HG02678 (cell line): Measurements from ENCODE around the gene ZNF304.
"Not testable (repeated sequence)": the region's sequence is repeated elsewhere in the genome, so short reads cannot be mapped to it uniquely, and the experiment has no call there.

ENCODE experiments used
- ATAC-seq: cut with Tn5 transposase; IDR thresholded peaks from one replicate; pipeline ENCODE4 v1.9.1; 2021; ENCODE audit warnings: mild to moderate bottlenecking, moderate library complexity; ENCODE audit not compliant: unreplicated experiment

The ZNF304 gene

DNA sequence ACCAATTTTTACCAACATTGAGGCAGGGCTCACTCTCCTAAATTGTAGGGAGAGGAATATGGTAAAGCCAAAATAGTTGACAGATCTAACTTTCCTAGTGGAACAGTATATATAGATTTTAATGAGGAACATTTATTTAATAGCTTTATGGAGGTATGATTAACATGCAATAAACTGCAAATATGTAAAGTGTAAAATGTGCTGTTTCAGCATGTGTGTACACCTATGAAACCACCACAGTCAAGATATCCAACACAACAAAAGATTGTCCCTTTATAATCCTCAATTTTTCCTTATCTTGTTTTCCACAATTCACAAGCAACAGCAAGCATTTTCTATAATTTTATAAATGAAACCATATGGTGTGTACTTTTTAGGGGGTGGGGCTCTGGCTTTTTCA is 8.2 kb downstream of the ZNF304 start:
- ATAC-seq: no peak

GRCh38 chr19:57362419-57362818 is 11.3 kb downstream of the ZNF304 start:
- ATAC-seq: no peak

DNA sequence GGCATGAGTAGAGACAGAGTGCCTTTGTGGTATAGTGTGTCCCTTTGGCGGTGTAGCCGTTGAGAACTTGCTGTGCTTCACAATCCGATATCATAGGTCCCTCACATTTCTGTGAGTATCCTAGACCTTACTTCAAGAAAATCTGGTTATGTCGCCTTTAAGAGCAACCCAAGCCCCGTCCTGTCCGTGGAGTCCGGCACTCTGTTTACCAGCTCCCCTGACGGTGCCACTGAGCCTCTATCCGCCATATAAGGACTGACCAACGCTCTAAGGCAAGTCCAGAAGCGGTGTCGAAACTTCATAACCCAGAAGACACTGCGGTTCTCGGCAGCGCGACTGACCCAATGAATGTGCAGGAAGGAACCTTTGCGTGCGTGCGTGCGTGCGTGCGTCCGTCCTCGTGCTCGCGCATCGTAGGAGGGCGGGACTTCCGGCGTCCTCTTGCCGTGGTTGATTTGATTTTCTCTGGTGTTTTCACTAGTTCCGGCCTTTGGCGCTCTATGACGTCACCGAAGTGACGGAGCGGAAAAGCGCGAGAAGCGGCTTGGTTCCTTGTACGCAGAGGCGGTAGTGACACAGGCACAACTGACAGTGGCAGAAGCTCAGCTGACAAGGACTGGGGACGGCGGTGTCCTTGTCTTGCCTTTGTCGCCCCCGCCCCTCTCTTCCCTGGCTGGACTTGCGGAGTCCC is 12.1 kb downstream of the ZNF304 start, which contains the start of the genes TRAPPC2B and ZNF547:
Gene TRAPPC2B (plus strand): TSS at position 555 of the 691 bp plus-strand sequence. CDS start 1,283 bp downstream, outside the sequence.
Gene ZNF547 (plus strand): TSS at position 555 of the 691 bp plus-strand sequence. CDS start 5,005 bp downstream, outside the sequence.
- ATAC-seq: peak; percentile 96

GRCh38 chr19:57363688-57364181 is 12.7 kb downstream of the ZNF304 start:
- no peak for ATAC-seq

- ATAC-seq: no peak
These were observed 15.7 kb downstream of the ZNF304 start for GRCh38 chr19:57366776-57367175.

- no peak for ATAC-seq
These were observed 23.1 kb downstream of the ZNF304 start for GRCh38 chr19:57374179-57374578.

DNA sequence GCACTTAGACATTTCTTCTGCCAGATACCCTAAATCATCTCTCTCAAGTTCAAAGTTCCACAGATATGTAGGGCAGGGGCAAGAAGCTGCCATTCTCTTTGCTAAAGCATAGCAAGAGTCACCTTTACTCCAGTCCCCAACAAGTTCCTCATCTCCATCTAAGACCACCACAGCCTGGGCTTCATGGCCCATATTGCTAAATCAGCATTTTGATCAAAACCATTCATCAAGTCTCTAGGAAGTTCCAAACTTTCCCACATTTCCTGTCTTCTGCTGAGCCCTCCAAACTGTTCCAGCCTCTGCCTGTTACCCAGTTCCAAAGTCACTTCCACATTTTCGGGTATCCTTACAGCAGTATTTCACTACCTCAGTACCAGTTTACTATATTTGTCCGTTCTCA is 23.6 kb downstream of the ZNF304 start:
- not testable (repeated sequence) for ATAC-seq

- ATAC-seq: no peak
These were observed 25.1 kb downstream of the ZNF304 start for GRCh38 chr19:57376151-57376550.

GRCh38 chr19:57377498-57378146 is 26.6 kb downstream of the ZNF304 start:
- no peak for ATAC-seq

DNA sequence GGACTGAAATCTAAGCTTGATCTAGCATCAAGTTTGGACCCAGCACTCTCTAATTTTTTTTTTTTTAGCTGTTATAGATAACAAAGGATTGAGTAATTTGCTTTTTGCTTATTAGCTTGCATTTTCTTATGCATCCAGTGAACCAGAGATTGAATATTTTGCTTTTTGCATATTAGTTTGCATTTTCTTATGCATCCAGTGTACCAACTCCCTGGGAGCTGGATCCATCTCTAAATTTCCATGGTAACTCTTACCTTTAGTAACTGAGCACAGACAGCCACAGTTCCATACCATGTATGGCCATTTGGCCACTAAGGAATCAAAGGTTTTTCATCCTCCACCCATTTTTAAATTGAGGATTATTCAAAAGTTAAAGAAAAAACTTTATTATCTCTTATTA is 29.9 kb downstream of the ZNF304 start:
- ATAC-seq: no peak

GRCh38 chr19:57382806-57383488 is 31.9 kb downstream of the ZNF304 start:
- ATAC-seq: no peak

DNA sequence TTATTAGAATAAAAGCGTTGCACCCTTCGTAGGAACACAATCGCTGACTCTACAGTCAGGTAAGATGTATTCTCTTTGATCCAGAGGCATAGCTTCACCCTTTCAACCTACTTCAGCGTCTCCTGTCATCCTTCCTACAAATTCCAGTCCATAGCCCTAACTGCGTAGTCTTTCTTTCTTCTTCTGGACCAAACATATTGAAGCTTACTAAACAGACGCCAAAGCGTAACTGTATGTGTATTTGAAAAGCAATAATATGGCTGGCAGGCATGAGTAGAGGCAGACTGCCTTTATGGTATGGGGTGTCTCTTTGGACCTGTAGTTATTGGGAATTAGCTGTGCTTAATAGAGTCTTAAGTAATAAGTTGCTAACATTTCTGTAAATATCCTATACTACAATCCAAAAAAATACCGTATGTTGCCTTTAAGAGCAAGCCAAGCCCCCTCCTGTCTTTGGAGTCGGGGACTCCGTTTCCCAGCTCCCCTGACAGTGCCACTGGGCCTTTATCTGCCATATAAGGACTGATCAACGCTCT is 38.2 kb downstream of the ZNF304 start:
- no peak for ATAC-seq

GRCh38 chr19:57389730-57390598 is 38.9 kb downstream of the ZNF304 start, which contains the start of gene ZNF548:
TSS of gene ZNF548 (plus strand) at chr19:57389854. CDS start at chr19:57390100, 246 bp downstream.
- peak; percentile 98 for ATAC-seq

DNA sequence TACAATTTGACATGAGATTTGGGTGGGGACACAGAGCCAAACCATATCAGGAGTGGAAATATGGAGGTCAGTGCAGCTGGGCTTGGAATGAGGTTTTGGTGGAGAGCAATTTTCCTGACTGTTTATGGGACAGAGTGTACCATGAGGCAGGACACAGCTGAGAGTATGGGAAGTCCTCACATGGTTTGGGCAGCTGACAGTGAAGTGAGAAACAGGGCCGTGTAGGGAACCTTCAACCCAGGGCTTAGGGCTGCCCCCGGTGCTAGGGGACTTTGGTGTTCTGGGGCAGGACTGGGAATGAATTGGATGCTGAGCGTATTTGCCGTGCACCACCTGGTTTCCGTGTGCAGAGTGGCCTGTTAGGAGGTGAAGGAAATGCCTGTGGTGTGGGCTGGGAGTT is 44.6 kb downstream of the ZNF304 start:
- ATAC-seq: no peak

GRCh38 chr19:57398868-57399267 is 47.8 kb downstream of the ZNF304 start:
- no peak for ATAC-seq

- ATAC-seq: no peak
These were observed 52.9 kb downstream of the ZNF304 start for GRCh38 chr19:57403737-57404563.

- ATAC-seq: no peak
These were observed 55.5 kb downstream of the ZNF304 start for GRCh38 chr19:57406516-57407123.
